GM20000 (cell line): Measurements from ENCODE around the gene EZH2.

Source experiments
- DNase-seq: peaks from one replicate; pipeline ENCODE4 v3.0.0; 2012; ENCODE audit warnings: low spot score
- TF ChIP-seq, protein P1 (sequence below): IDR thresholded peaks from 2 replicates; pipeline ENCODE4 v1.5.1; 2012; ENCODE audit warnings: mild to moderate bottlenecking, control low read depth; ENCODE audit errors: extremely low read depth, missing control alignments

The EZH2 gene

DNA sequence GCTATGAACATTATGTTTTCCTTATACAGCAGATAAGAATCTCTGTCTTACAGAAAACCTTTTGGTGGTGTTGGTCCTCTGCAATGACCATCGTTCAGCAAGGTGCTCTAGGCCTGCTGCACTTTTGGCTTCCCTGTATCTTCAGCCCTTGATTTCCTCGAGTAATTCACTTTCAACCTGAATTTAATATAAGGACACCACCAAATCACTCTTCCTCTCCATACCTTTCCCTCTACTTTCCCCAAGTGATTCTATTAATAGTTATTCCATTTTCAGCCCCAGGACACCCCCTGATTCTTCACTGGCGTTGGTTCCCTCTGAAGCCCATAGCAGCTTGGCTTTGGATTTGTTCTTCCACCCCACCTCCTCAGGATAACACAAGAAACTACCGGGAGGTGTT lies 72.2 kb downstream of the EZH2 start:
- DNase-seq = no peak
- TF ChIP-seq, protein P1, sequence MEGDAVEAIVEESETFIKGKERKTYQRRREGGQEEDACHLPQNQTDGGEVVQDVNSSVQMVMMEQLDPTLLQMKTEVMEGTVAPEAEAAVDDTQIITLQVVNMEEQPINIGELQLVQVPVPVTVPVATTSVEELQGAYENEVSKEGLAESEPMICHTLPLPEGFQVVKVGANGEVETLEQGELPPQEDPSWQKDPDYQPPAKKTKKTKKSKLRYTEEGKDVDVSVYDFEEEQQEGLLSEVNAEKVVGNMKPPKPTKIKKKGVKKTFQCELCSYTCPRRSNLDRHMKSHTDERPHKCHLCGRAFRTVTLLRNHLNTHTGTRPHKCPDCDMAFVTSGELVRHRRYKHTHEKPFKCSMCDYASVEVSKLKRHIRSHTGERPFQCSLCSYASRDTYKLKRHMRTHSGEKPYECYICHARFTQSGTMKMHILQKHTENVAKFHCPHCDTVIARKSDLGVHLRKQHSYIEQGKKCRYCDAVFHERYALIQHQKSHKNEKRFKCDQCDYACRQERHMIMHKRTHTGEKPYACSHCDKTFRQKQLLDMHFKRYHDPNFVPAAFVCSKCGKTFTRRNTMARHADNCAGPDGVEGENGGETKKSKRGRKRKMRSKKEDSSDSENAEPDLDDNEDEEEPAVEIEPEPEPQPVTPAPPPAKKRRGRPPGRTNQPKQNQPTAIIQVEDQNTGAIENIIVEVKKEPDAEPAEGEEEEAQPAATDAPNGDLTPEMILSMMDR = no peak

DNA sequence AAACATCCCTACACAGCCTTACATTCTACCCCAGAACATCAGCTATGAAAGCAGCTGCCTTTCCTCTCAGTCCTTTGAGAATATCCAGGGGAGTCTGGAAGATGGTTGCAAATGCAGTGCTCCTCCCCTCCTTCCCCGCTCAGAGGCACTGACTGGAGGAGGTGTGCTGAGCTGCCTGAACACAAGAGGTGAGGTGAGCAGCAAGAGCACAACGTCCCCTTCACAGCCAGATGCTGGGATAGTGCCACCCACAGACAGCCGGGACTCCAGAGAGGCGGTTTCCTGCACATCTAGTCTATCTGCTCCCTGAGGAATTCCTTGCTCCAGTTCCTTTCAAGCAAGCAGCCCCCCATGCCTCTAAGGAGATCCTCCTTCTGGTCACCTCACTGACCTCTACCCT lies 74.2 kb downstream of the EZH2 start:
- DNase-seq = no peak
- TF ChIP-seq, protein P1 = no peak

DNA sequence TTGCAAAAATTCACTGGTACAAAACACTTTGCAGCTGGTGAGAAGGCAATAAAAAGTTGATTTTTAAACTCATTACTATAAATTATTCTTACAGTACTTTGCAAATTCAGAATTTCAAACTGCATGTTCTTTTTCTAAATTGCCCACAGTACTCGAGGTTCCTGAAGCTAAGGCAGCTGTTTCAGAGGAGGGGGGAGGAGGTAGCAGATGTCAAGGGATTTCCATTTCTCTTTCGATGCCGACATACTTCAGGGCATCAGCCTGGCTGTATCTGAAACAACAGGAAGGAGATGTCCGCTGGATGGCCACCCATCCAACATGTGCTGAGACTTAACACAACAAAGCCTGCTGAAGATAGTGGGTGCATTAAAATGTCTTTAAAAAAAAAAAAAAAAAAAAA lies 76.7 kb downstream of the EZH2 start:
- TF ChIP-seq, protein P1 = no peak
- no peak for DNase-seq

DNA sequence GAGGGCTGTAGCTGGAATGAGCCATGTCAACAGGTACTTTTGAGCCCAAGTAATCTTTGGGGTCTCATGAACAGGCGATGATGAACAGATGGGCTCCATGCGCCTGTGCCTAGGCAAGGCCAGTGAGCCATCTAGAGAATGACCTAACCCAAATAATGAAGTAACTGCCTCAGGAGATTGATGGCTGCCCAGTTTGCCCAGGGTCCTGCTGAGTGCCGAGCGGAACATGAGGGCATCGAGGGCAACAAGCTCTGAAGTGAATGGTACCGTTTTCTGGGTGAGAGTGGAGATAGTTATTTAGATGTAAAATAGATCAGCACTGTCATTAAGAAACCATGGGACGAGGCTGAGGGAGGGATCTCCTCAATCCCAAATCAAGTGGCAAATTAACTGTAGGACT lies 77.9 kb downstream of the EZH2 start:
- no peak for DNase-seq
- TF ChIP-seq, protein P1 = no peak

DNA sequence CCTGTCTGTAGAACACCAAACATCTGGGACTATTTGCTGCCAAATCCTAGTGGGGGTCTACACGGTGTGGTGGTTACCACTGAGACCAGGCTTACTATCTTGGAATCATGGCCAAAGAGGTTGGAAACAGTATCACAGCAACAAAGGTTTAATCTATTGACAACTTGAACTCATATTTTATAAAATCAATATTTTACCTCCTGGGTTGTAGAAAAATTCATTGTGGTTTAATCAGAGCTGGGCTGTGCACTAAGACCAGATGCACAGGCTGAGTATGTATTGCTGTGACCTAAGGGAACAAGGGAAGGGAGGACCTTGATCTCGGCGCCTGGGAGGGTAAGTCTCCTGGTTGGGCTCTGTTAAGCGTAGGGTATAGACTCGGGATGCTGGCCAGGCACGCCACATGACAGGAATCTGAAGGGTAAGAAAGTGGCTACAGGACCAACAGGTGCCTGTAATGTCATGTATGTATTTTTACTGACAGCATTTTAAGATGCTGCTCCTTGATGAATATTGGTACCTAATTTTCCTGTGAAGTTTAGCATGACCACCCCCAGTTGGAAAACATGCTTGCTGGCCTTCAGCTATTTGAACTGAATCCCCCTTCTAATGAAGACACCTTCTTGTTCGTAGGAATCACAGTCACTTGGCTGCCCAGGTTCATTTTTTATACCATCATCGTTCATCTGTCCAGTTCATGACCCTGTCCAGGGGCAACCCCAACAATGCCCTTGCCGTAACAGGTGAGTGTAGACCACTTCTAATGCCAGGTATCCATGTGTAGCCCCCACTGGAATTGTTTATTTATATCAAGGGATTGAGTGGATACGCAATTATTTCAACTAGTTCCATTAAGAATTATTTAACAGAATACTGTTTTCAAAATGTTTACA lies 79.5 kb downstream of the EZH2 start:
- no peak for DNase-seq
- TF ChIP-seq, protein P1 = no peak

DNA sequence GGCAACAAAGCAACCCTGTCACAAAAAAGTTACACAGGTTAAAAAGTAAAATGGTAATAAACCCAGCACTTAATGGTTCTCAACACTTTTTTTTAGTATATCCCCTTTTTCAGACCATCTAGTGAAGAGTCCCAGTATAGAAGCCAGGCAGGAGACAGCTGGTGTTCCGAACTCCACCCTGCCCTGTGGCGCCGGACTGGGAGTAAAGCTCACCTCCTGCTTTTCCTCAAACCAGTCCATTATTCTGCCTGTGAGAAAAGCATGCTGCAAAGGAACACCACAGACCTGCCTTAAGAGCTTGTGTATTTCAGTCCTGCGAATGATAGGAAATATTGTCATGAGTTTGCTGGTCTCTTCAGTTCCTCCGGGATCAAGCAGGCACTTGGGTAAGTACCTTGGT lies 81.0 kb downstream of the EZH2 start:
- TF ChIP-seq, protein P1 = no peak
- no peak for DNase-seq

DNA sequence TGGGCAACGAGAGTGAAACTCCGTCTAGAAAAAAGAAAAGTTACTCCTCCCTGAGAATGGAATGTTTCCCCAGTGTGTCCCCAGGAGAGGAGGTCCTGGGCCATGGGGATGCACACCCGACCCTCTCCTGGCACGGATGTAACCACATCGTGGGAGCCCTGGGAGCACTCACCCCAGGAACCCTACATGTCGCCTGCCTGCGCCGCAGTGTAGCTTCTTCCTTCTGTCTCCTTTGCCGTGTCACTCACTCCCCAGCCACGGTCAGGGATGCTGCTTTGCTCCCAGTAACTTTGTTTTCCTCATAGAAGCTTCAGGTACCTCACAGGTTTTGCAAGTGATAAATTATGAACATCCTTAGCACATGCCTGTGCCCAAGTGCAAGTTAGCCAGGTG lies 82.0 kb downstream of the EZH2 start:
- no peak for DNase-seq
- TF ChIP-seq, protein P1 = no peak
